Esophagus muscularis mucosa (tissue), 4 donors: ENCODE measurements around the gene NIBAN1.

Source experiments
- EP300 ChIP-seq: sonication (generic); formaldehyde crosslinking; IDR thresholded peaks from one replicate; pipeline ENCODE4 v1.6.1; 2017; ENCODE audit warnings: antibody characterized with exemption
- POLR2A ChIP-seq: fragments of 450-650 bp; IDR thresholded peaks from one replicate; pipeline ENCODE4 v1.6.1; 2017; ENCODE audit warnings: antibody characterized with exemption, moderate library complexity, mild to moderate bottlenecking, low read depth
- POLR2AphosphoS5 ChIP-seq, 2 donors: sonication (generic); formaldehyde crosslinking; IDR thresholded peaks; one replicate each; pipeline ENCODE4 v1.6.1; 2017; ENCODE audit warnings: antibody characterized with exemption in 2 of 2
- TF ChIP-seq, protein P1 (sequence below), 3 experiments: fragments of 200-600 bp in 2 of 3; fragments of 450-650 bp in 1 of 3; sonication (generic) in 2 of 3; IDR thresholded peaks; one replicate each; pipeline ENCODE4 v1.5.1; 2017 to 2019; ENCODE audit warnings: antibody characterized with exemption in 3 of 3, mild to moderate bottlenecking in 2 of 3, moderate library complexity in 1 of 3

DNA sequence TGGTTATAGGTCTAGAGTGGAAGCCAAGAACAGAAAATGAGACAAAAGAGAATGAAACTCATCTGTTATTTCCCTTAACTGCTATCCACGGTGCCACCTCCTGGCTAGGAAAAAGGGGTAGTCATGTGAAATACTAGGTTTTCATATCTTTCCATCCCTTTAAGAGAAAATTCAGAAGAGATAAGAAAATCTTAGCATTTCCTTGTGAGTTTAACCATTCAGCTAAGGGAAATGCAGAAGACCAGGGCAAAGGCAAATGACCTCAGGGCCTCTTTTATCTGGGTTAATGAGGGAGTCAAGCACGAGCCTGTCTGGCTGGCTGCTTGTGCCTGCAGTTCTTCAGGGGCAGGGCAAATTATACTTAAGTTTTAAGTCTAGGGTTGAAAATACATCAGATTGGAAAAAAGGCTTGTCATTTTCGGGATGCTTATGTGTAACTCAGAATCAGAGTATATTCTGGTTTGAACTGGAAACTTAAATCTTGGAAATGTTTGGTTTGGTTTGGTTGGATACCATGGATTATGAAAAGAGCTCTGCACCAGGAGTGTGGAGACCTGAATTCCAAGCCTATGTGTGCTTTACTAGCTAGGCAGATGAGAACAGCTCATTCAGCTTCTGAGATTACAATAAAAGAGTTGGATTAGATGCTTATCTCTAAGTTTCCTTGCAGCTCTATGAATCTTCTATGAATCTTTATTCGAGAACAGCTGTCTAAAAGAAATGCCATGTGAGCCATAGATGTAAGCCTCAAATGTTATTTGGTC is 19.9 kb downstream of the NIBAN1 start:
- TF ChIP-seq, protein P1, sequence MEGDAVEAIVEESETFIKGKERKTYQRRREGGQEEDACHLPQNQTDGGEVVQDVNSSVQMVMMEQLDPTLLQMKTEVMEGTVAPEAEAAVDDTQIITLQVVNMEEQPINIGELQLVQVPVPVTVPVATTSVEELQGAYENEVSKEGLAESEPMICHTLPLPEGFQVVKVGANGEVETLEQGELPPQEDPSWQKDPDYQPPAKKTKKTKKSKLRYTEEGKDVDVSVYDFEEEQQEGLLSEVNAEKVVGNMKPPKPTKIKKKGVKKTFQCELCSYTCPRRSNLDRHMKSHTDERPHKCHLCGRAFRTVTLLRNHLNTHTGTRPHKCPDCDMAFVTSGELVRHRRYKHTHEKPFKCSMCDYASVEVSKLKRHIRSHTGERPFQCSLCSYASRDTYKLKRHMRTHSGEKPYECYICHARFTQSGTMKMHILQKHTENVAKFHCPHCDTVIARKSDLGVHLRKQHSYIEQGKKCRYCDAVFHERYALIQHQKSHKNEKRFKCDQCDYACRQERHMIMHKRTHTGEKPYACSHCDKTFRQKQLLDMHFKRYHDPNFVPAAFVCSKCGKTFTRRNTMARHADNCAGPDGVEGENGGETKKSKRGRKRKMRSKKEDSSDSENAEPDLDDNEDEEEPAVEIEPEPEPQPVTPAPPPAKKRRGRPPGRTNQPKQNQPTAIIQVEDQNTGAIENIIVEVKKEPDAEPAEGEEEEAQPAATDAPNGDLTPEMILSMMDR (IDR thresholded peaks at IDR 0.05), result no peak
- TF ChIP-seq POLR2AphosphoS5 (IDR thresholded peaks at IDR 0.05) (no peak), POLR2A (no peak), EP300 (no peak)
